Endothelial cell of umbilical vein (primary cell): ENCODE results near the gene OSBPL1A. TPM values are rescaled to one million over a fixed set of nuclear protein-coding genes. Genes with fewer than 3 reads are reported as not detected.

ENCODE experiments used
- BruUV-seq: library from RNA; stranded (reverse); fragments of 400-500 nt; replicated peaks from 2 replicates; lab custom pipeline; 2021; lab: Mats Ljungman, UMichigan
- CTCF ChIA-PET: fragments of 300-600, 350-600 bp; sonication (Branson Sonifier 250); formaldehyde crosslinking; loops from one replicate; lab custom pipeline; 2021; ENCODE audit warnings: antibody characterized with exemption, inconsistent platforms; lab: Charles Lee
- POLR2A ChIA-PET: fragments of 300-600, 350-600 bp; sonication (Branson Sonifier 250); formaldehyde crosslinking; loops from one replicate; lab custom pipeline; 2021; ENCODE audit warnings: antibody characterized with exemption, inconsistent platforms; lab: Charles Lee
- DNase-seq: peaks from one replicate; pipeline ENCODE4 v3.0.0-alpha.2; 2011; ENCODE audit warnings: low read depth, low spot score
- FAIRE-seq: peaks from 2 replicates; lab custom pipeline; 2011; peaks lifted over from hg19 to GRCh38; lab: Jason Lieb, UNC
- H2AFZ ChIP-seq: 2 replicates; pipeline ENCODE4 v1.6.0; 2012; ENCODE audit warnings: low read depth, low read length, control low read depth, inconsistent platforms
- H3K27ac ChIP-seq: 2 replicates; pipeline ENCODE4 v1.5.1; 2011; ENCODE audit warnings: low read depth, mild to moderate bottlenecking, control low read depth, low read length, moderate library complexity; ENCODE audit not compliant: insufficient read depth
- H3K27me3 ChIP-seq, 2 experiments: 2 replicates each; pipeline versions ENCODE4 v1.6.0 to v1.6.1; 2011; ENCODE audit warnings: low read length in 2 of 2, mixed read lengths in 1 of 2; ENCODE audit not compliant: control insufficient read depth in 2 of 2, insufficient read depth in 2 of 2
- H3K36me3 ChIP-seq, 2 experiments: 2 replicates in 1 of 2; 3 replicates in 1 of 2; pipeline ENCODE4 v1.5.1; 2011; ENCODE audit warnings: low read length in 2 of 2, mild to moderate bottlenecking in 1 of 2, moderate library complexity in 1 of 2; ENCODE audit not compliant: control insufficient read depth in 2 of 2, insufficient read depth in 2 of 2; ENCODE audit errors: extremely low read depth in 1 of 2
- H3K4me1 ChIP-seq: 3 replicates; pipeline ENCODE4 v1.5.1; 2011; ENCODE audit warnings: mild to moderate bottlenecking, low read length; ENCODE audit not compliant: control insufficient read depth, insufficient read depth; ENCODE audit errors: extremely low read depth
- H3K4me2 ChIP-seq: 2 replicates; pipeline ENCODE4 v1.6.1; 2011; ENCODE audit warnings: low read length, control low read depth, mixed read lengths; ENCODE audit not compliant: insufficient read depth
- H3K4me3 ChIP-seq, 3 experiments: fragments of 200-600 bp in 1 of 3; sonication (generic), shearing (Covaris generic) in 1 of 3; replicated peaks in 1 of 3; 2 replicates each; pipeline ENCODE4 v1.5.1; 2011 to 2016; ENCODE audit warnings: control low read depth in 3 of 3, low read length in 3 of 3, mild to moderate bottlenecking in 2 of 3, inconsistent platforms in 1 of 3, low read depth in 1 of 3, moderate library complexity in 1 of 3; ENCODE audit not compliant: insufficient read depth in 1 of 3
- H3K79me2 ChIP-seq: 2 replicates; pipeline ENCODE4 v1.6.0; 2012; ENCODE audit warnings: low read length, inconsistent platforms; ENCODE audit not compliant: control insufficient read depth, insufficient read depth
- H3K9ac ChIP-seq: replicated peaks from 2 replicates; pipeline ENCODE3; 2011; ENCODE audit warnings: low read length, control low read depth; ENCODE audit not compliant: insufficient read depth; ENCODE audit errors: extremely low read depth
- H3K9me1 ChIP-seq: replicated peaks from 3 replicates; pipeline ENCODE4 v1.6.0; 2011; ENCODE audit warnings: mild to moderate bottlenecking, low read length; ENCODE audit not compliant: control insufficient read depth, insufficient read depth; ENCODE audit errors: extremely low read depth
- H3K9me3 ChIP-seq: replicated peaks from 2 replicates; pipeline ENCODE4 v1.5.1; 2012; ENCODE audit warnings: low read length, inconsistent platforms; ENCODE audit not compliant: control insufficient read depth, insufficient read depth
- H4K20me1 ChIP-seq: replicated peaks from 2 replicates; pipeline ENCODE3; 2011; ENCODE audit warnings: mild to moderate bottlenecking, low read length; ENCODE audit not compliant: control insufficient read depth, insufficient read depth; ENCODE audit errors: extremely low read depth
- GATA2 ChIP-seq: IDR thresholded peaks from 2 replicates; pipeline ENCODE4 v1.7.0; 2011; ENCODE audit warnings: low read depth, mild to moderate bottlenecking, moderate library complexity, mixed read lengths, low read length; ENCODE audit not compliant: insufficient read length, insufficient read depth
- JUN ChIP-seq: IDR thresholded peaks from 2 replicates; pipeline ENCODE4 v1.6.1; 2011; ENCODE audit warnings: borderline replicate concordance, low read depth; ENCODE audit not compliant: insufficient read length, insufficient read depth
- POLR2A ChIP-seq: IDR thresholded peaks from 2 replicates; pipeline ENCODE4 v1.6.1; 2012; ENCODE audit warnings: low read depth, mild to moderate bottlenecking, control low read depth, low read length
- POLR2AphosphoS5 ChIP-seq: IDR thresholded peaks from 2 replicates; pipeline ENCODE4 v1.6.1; 2012; ENCODE audit warnings: low read depth, mild to moderate bottlenecking, control low read depth, low read length, moderate library complexity; ENCODE audit not compliant: insufficient read depth
- dilution Hi-C: fragments of 300-500 bp; cut with MboI; formaldehyde crosslinking; loops from one replicate; pipeline ENCODE4 v1.15.0; 2019; ENCODE audit warnings: low sequenced_read_pairs; ENCODE audit not compliant: extremely low pct_ligation_motif_present
- intact Hi-C: fragments of 100-400 bp; cut with micrococcal nuclease; formaldehyde crosslinking; loops from one replicate; pipeline ENCODE4 v1.10.0; 2022
- polyA plus RNA-seq, 4 experiments: library from polyadenylated mRNA; depleted of rRNA in 3 of 4; stranded (reverse) in 3 of 4; unstranded in 1 of 4; fragments of >200 nt; gene quantifications; 2 replicates each; pipeline versions ENCODE4 v1.2.1 to v1.2.3, GENCODE V29; 2011 to 2012; ENCODE audit warnings: missing spikeins in 1 of 4
- total RNA-seq: library from RNA; stranded (reverse); gene quantifications from 2 replicates; pipeline ENCODE4 v1.2.3, GENCODE V29; 2021

Gene OSBPL1A
- total and polyA plus RNA-seq, 2 donors (not counting 3 experiments of a cell fraction or from before 2014, with no cell fraction given) = 6.4 to 16.5 TPM

DNA sequence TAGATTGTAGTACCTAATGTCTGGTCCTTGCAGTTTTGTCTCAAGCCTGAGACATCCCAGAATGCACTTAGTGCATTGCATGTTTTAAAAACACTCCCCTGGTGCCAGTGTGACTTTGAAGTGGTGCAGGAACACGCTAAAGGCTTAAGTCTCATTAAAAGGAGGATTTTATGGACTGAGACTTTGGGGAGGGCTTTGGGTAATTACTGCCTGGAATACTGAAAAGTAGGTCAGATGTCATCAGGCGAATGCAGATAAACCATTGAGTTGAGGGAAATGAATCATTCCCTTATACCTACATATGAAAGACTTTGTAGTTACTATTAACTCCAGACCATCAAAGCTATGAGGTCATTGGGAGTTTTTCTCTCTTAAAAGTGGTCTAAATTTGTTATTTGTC, 3.0 kb upstream of the OSBPL1A start:
- POLR2A ChIA-PET = no interaction called here
- no peaks in the 10 kb centered on the region for H3K9me3 ChIP-seq
- intact Hi-C loops = no loop called here
- no peak overlapping the region for H3K4me2 ChIP-seq
- H3K4me1 ChIP-seq = peaks cover 10% of the 10 kb centered on the region
- H2AFZ ChIP-seq = no peak overlapping the region
- dilution Hi-C loops = no loop called here
- CTCF ChIA-PET = interaction anchor here (1.2 to 2.7 kb wide), 3 partner anchors 32 to 86 kb away, joined by 3 to 18 read pairs (median 4); no protein-coding TSS in a partner anchor
- BruUV-seq = no TSS peak
- no peak for FAIRE-seq
- H3K79me2 ChIP-seq = peaks cover 2% of the 10 kb centered on the region
- H3K27ac ChIP-seq = no peak overlapping the region
- no peaks in the 10 kb centered on the region for H3K9me1 ChIP-seq
- peak; percentile 26 for DNase-seq
- no peaks in the 10 kb centered on the region for H4K20me1 ChIP-seq
- H3K9ac ChIP-seq = no peak overlapping the region
- no peaks in the 10 kb centered on the region for H3K36me3 ChIP-seq
- TF ChIP-seq GATA2 (no peak), POLR2A (no peak), JUN (peak; percentile 4)
- H3K4me3 ChIP-seq = no peak overlapping the region
- H3K27me3 ChIP-seq = no peaks in the 10 kb centered on the region

GRCh38 chr18:24398540-24398939, 916 bp upstream of the OSBPL1A start:
- FAIRE-seq (no peak), DNase-seq (no peak)
- H3K27me3 ChIP-seq = no peaks in the 10 kb centered on the region
- no peak for TF ChIP-seq POLR2AphosphoS5
- TF ChIP-seq JUN = no peak
- no peaks in the 10 kb centered on the region for H3K9me1 ChIP-seq
- H3K36me3 ChIP-seq = no peaks in the 10 kb centered on the region
- H3K4me2 ChIP-seq = peak overlapping the region; percentile 60
- no peaks in the 10 kb centered on the region for H4K20me1 ChIP-seq
- no peak overlapping the region for H3K9ac ChIP-seq
- H3K4me3 ChIP-seq = no peak overlapping the region
- H3K4me1 ChIP-seq = peaks cover 10% of the 10 kb centered on the region
- CTCF ChIA-PET = interaction anchor here (1.1 to 2.5 kb wide), 6 partner anchors 13 to 90 kb away, joined by 3 to 21 read pairs (median 10); no protein-coding TSS in a partner anchor
- H3K79me2 ChIP-seq = peaks cover 2% of the 10 kb centered on the region
- H2AFZ ChIP-seq = peak overlapping the region; percentile 71
- H3K9me3 ChIP-seq = no peaks in the 10 kb centered on the region
- BruUV-seq = no TSS peak
- intact Hi-C loops = loop anchor here (5.0 kb wide), 1 partner anchor 126 kb away; no protein-coding TSS in a partner anchor
- no peak overlapping the region for H3K27ac ChIP-seq
- POLR2A ChIA-PET = interaction anchor here (0.7 to 1.7 kb wide), 2 partner anchors 28 to 260 kb away, joined by 3 to 4 read pairs; partner anchors contain the start of genes CABYR and IMPACT
- dilution Hi-C loops = no loop called here
